GM18868 (cell line): ENCODE results near the gene ZMYND11.

ENCODE experiments used
- ATAC-seq: cut with Tn5 transposase; IDR thresholded peaks from one replicate; pipeline ENCODE4 v1.9.1; 2021; ENCODE audit warnings: mild to moderate bottlenecking, moderate library complexity; ENCODE audit not compliant: unreplicated experiment

Gene ZMYND11

DNA sequence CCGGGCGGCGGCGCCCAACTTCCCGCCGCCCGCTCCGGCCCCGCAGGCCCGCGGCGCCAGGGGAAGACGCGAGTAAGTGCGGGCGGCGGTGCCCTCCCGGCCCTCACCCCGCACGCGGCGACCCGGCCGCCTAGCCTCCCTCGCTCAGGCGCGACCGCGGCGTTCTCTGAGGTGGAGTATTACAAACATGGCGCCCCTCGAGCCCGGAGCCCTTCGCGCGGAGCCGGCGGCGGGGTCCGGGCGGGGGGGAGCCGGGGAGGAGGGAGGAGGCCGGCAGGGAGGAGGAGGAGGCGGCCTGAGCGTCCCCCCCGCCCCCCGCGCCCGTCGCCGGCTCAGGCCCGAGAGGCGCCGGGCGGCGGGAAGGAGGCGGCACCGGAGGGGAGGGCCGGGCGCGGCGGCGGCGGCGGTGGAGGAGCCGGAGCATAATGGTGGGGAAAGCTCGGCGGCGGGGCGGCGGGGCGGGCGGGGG is at the start of gene ZMYND11:
Gene ZMYND11 (plus strand): TSS at position 324 of the 469 bp plus-strand sequence. CDS start 44,558 bp downstream, outside the sequence.
- peak; percentile 49 for ATAC-seq

DNA sequence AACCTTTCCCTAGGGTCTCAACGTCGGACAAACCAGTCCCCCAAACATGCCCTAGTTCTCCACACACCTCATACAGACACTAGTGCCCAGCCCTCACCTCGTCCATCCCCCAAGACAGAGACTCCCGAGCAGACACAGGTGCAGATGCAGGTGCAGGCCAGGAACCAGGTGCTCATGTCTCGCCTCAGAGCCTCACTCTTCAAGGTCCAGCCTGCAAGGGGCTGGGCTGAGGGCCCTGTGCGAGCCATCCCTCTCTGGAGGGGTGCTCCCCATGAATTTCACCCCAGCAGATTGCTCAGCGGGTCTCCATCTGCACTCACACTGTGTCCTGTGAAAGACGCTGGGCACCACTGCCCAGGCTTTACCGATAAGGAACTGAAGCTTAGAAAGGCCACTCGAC is 49.2 kb upstream of the ZMYND11 start:
- no peak for ATAC-seq

DNA sequence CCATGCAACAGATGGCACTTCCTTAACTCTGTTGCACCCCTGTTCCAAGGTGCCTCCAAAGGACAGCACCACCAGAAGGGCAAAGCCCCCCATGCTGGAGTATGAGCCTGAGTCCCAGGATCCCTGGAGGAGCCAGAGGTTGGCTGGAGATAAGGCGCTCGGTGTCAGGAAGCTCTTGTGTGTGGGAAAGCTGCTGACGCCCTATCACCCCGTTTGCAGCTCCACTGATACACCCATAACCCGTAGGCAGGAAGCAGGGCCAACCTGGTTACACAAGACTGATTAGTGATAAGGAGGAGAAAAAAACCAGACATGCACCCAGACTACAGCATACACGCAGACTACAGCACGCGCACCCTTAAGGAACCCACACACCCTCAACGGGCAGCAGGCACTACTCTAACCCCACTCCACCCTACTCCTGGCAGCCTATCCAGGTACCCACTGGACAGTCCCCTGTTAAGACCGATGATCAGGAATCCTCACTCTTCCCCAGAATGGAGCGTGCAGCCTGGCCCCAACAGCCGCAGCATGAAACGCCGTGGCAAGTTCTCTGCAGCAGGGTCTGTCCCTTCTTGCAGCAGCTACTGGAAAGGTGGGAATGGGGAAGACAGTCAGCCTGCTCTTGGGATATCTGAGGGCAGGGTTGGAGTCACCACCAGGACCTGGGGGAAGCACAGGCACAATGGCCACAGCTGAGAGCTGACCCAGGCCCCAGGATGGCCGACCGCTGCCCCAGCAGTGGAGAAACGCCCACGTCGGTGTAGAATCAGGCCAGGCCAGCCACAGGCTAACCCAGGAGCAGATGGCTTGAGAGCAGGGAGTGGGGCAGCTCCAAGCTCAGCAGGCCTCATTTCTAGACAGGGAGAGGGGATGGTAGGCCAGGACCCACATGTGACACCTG is 47.8 kb upstream of the ZMYND11 start:
- no peak for ATAC-seq

DNA sequence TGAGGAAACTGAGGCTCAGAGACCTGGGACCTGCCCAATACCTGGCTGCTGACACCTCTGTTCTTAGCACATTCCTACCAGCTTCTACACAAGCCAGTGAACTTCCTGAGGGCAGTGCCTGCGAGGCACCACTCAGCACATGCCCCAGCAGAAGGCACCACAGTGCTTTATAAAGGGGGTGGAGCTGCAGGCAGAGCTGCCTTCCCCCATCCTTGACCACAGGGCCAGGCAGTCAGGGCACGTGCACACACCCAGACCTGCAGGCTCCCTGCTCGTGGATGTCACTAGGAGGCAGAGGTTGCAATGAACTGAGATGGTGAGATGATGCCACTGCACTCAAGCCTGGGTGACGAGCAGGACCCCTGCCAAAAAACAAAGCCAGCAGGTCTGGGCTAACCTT is 47.0 kb upstream of the ZMYND11 start:
- ATAC-seq, result no peak

DNA sequence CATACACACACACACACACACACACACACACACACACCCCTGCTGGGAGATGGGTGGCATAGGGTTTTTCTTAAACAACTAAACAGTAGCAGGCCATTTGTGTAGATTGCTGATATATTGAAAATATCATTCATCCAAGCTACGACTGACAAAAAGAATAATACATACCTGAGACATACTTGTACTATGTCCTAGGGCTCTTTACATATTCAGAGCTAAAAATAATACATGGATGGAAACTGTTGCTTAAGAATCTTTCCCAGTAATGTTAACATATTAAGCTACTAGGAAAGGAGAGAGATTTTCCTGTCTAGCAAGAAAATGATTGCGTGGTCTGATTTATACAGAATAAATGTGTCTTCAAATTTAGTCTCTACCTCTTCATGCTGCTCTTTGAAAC is 46.0 kb upstream of the ZMYND11 start:
- no peak for ATAC-seq

DNA sequence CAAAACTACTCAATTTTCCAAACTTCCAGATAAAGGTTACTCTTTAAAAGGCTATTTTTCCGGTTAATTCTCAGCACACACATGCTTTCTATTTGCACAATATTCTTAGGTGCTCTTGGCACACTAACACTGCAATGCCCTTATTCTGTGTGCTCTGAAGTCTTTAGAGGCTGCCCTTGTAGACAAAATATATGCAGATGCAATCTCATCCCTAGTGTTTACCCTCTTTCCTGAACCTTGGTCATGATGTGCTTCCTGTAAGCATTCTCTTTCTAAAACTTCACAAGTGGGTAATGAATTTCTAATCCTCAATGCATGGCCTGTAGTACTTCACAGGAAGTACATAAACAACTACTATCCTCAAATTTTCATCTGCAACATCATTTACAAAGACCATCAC is 45.1 kb upstream of the ZMYND11 start:
- ATAC-seq, result no peak

DNA sequence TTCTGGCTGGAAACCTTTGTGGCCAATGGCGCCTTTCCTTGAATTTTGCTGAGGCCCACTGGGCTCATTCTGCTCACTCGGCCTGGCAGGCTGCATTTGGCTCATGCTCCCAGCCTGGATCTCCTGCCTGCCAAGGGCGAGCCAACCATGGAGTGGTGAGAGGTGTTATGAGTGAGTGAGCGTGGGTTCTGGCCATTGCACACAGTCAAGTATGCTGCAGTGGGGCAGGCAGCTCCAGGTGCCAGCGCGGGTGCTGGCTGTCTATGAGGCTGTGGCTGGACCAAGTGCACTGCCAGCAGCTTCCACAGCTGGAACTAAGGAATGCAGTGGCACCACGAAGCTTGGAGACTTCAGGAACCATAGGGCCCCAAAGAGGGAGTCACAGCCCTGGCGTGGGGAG is 43.9 kb upstream of the ZMYND11 start:
- no peak for ATAC-seq

DNA sequence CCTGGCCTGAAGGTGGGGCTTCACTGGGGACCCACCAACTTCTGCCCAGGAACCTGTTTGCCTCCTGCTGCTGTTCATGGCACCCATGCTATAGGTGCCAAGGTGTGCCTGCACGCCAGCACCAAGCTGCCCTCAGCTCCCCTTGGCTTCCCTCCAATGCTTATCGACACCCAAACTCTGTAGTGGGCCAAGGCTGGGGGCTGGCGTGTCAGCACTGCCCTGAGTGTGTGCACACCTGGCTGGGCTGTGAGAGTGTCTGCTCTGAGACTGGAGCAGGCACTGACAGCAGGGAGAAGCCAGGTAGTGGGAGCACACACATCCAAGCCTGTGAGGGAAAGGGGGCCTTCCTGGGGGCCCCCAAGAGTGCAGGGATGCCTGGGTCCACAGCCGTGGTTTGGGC is 43.1 kb upstream of the ZMYND11 start:
- no peak for ATAC-seq

DNA sequence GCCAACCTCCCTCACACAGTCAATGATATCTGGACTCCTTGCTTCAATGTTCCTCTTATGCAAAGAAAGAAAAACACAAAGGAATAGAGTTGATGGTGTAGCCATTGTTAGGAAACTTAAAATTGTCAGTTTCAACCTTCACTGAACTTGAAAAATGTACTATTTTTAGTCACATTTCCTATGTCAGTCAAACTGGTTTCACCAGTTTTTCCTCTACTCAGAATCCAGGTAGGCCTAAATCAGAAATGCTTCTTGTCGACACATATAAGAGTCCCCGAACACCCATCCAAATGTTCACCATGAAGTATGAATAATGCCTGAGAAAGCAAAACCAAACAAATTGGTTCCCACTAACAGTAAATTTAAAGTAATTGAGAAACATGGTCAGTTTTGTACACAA is 42.4 kb upstream of the ZMYND11 start:
- ATAC-seq, result no peak

DNA sequence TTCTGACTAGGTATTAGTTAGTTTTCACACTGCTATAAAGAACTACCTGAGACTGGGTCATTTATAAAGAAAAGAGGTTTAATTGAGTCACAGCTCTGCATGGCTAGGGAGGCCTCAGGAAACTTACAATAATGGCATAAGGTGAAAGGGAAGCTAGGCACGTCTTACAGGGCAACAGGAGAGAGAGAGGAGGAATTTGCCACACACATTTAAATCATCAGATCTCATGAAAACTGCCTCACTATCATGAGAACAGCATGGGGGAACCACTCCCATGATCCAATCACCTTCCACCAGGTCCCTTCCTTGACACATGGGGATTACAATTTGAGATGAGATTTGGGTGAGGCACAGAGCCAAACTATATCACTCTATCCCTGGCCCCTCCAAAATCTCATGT is 40.6 kb upstream of the ZMYND11 start:
- no peak for ATAC-seq

DNA sequence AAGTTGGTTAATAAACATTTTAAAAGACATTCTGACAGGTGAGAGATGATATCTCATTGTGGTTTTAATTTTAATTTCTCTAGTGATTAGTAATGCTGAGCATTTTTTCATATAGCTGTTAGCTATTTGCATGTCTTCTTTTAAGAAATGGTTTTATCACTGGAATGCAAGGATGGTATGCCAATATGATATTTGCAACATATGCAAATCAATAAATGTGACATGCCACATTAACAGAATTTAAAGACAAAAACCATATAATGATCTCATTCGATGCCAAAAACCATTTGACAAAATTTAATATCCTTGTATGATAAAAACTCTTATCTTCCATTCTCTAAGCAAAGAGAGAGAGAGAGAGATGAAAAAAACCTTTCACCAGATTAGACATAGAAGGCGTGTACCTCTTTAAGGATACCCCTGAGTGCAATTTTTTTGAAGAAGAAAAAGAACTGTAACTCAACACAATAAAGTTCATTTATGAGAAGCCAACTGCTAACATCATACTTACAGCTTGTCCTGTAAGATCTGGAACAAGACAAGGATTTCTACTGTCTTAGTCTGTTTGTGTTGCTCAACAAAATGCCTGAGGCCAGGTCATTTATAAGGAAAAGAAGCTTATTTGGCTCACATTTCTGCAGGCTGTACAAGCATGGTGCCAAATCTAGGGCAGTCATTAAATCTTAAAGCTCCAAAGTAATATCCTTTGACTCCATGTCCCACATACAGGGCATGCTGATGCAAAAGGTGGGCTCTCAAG is 39.7 kb upstream of the ZMYND11 start:
- no peak for ATAC-seq

DNA sequence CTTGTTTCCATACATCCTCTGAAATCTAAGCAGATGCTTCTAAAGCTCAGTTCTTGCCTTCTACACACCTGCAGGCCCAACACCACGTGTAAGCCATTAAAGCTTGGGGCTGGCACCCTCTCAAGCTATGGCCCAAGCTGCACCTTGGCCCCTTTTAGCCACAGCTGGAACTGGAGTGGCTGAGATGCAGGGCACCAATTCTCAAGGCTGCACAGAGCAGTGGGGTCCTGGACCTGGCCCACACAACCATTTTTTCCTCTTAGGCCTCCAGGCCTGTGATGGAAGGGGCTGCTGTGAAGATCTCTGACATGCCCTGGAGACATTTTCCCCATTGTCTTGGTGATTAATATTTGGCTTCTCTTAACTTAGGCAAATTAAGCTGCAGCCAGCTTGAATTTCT is 38.8 kb upstream of the ZMYND11 start:
- ATAC-seq, result no peak

DNA sequence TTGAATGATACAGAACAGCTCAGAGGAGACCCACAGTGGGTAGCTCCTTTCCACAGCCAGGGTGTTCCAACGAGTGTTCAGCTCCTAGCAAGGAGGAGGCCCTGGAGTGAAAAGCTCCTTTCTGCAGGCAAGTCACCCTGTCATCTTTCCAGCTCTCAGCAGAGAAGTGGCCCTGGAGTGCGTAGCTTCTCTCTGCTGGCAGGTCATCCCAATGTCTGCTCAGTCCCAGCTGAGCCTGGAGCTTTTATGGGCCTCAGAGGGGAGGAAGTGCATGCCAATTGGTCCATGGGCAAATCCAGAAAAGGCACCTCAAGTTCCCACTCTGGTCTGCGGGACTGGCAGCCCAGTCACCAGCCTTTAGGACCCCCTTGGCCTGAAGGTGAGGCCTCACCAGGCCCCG is 30.8 kb upstream of the ZMYND11 start:
- no peak for ATAC-seq

DNA sequence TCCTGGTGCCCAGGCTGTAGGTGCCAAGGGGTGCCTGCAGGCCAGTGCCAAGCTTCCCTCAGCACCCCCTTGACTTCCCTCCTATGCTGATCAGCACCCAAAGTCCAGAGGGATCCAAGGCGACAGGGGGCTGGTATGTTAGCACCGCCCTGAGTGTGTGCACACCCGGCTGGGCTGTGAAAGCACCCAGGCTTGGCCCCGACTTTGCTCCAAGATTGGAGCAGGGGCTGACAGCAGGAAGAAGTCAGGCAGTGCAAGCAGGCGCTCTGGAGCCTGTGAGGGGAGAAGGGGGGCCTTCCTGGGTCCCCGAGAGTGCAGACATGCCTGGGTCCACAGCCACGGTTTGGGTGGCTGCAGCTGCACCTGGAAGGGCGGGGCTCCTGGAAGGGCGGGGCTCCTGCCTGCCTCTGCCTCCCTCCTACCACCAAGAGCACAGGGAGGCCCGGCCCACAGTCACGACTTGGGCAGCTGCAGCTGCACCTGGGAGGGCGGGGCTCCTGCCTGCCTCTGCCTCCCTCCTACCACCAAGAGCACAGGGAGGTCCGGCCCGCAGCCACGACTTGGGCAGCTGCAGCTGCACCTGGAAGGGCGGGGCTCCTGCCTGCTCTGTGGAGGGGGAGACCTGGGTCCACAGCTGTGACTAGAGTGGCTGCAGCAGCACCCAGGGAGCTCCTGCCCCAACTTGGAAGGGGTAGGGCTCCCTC is 30.2 kb upstream of the ZMYND11 start:
- ATAC-seq, result no peak

DNA sequence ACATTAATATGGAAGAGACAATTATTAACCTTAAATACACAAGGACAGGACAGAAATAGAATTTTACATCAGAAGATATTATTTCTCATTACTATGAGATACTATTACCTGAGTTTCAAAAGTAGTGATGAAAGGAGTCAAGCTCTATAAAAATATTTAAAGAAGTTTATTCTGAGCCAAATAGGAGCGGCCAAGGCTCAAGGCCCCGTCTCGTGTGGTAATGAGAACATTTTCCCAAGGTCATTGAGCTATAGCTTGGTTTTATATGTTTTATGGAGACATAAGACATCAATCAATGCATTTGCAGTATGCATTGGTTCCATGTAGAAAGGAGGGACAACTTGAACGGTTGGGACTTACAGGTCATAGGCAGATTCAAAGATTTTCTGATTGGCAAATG is 29.4 kb upstream of the ZMYND11 start:
- ATAC-seq, result no peak

DNA sequence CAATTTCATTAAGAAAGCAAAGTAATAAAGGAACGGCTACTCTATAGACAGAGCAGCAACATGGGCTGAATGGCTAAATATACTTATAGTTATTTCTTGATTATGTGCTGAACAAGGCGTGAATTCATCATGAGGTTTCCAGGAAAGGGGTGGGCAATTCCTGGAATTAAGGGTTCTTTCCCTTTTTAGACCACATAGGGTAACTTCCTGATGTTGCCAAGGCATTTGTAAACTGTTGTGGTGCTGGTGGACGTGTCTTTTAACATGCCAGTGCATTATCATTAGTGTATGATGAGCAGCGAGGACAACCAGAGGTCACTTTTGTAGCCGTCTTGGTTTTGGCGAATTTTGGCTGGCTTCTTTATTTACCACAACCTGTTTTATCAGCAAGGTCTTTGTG is 28.5 kb upstream of the ZMYND11 start:
- ATAC-seq, result no peak

DNA sequence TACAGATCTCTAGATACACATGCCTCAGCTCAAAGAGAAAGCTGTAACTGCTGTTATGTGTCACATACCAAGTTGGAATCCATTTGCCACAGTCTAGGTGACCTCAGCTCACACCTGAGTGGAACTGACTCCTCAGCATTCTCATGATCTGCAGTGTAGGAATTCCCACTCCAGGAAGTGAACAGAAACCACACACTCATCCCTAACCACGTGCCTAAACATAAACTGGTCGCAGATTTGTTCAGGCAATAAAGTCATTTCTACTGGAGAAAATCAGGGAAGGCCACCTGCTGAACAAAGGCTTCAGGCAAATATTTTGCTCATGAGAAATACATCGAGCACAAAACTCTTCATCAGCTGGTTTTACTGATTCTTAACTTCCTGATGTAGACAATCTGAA is 23.0 kb upstream of the ZMYND11 start:
- ATAC-seq, result no peak

DNA sequence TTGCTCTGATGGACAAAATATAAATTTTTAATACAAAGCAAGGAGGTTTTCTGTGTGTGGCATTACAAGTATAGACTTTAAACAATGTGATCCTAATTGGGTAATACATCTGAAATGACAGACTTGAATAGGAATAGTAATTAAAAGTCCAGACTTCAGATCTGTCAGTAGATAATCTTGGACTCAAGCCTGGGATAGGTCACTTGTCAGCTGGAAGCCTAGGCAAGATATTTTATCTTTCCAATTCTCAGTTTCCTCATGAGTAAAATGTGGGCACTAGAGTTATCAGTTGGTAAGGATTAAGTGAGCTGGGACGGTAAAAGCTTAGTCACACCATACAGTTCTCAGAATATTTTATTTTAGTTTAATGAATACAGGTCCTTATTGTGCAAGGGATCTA is 10.4 kb upstream of the ZMYND11 start:
- ATAC-seq, result no peak

DNA sequence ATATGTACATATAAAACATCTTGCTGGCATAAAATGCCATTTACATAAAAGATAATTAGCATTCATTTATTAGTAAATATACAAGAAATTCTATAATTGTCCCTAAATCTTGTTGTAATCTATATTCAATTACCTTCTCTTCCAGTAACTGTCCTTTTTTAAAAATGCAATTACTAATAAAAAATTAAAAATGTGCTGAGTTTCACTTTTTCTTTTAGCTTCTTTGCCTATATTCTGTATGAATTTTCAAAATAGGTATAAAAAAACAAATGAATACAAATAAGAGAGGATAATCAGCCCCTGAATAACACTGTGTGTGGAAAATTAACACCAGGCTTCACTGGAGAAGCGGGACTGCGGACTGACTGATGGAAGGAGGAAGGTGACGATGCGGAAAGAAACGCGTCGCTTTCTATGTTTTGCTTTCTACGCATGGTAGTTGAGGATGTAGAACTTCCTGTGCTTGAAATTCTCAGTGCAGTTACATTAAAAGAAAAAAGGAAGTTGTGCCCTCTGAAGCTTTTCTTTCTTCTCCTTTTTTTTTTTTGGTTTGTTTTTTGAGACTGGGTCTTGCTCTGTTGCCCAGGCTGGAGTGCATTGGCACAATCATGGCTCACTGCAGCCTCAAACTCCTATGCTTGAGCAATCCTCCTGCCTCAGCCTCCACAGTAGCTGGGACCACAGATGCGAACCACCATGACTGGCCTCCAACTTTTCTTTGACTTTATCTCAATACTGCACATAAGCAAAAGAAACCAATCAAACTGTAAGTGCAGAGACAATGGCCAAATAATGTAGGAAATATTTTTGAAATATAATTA is 7.4 kb upstream of the ZMYND11 start:
- ATAC-seq, result peak; percentile 86

DNA sequence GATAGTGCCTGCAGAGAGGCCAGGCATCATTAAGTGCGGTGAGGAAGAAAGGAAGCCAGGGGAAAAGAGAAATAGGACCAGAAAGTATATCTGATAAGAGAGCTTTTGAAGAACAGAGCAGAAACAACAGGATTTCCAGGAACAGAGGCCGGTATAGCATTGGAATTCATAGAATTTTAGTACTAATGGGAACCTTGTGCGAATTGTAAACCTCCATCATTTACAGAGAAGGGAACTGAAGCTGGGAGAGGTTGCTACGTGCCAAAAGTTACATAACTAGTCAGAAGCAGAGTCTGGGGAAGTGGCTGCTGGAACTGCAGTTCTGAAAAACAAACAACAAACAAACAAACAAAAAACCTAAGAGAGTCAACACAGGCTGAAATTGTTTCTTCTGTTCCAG is 5.4 kb upstream of the ZMYND11 start:
- ATAC-seq, result no peak
